Measurements from ENCODE around the gene IL21.

Gene IL21

GRCh38 chr4:122621016-122621507, at the start of gene IL21:
TSS of gene IL21 (minus strand) at chr4:122621066. CDS start at chr4:122621011, 55 bp downstream.
- no peaks in the 10 kb centered on the region for H3K27me3 ChIP-seq (ENCODE audit: control insufficient read depth, low read length)
- H3K27ac ChIP-seq (ENCODE audit: low read depth, low read length) = no peak within 1 kb of the TSS
- H3K9me2 ChIP-seq (replicated peaks; ENCODE audit: control insufficient read depth, low read length) = no peaks in the 10 kb centered on the region
- no peak within 1 kb of the TSS for H3K4me2 ChIP-seq (ENCODE audit: low read length)
- no peaks in the 10 kb centered on the region for H3F3A ChIP-seq (ENCODE audit: control insufficient read depth, insufficient read depth)
- no peak within 1 kb of the TSS for H3K4me3 ChIP-seq (ENCODE audit: low read length)
- H3K36me3 ChIP-seq (ENCODE audit: control insufficient read depth, low read length) = no peaks in the 10 kb centered on the region
- no peak for TF ChIP-seq EZH2phosphoT487 (IDR thresholded peaks at IDR 0.05; ENCODE audit: borderline replicate concordance, low read length)
- no peak for TF ChIP-seq CTCF (IDR thresholded peaks at IDR 0.05; ENCODE audit: low read depth, low read length, poor library complexity, severe bottlenecking)
- no peaks in the 10 kb centered on the region for H4K20me1 ChIP-seq (ENCODE audit: control insufficient read depth, insufficient read depth, low read depth, low read length)
- H3K9me3 ChIP-seq (ENCODE audit: control insufficient read depth, insufficient read depth, low read length) = no peaks in the 10 kb centered on the region
- H3K79me2 ChIP-seq (ENCODE audit: control insufficient read depth, low read length) = no peaks in the 10 kb centered on the region
- no peaks in the 10 kb centered on the region for H3K4me1 ChIP-seq (ENCODE audit: control insufficient read depth, low read length)

GRCh38 chr4:122669911-122670738, 49.3 kb upstream of the IL21 start:
- Histone ChIP-seq H3K4me3 (ENCODE audit: low read length) (no peak overlapping the region), H3K4me1 (ENCODE audit: control insufficient read depth, low read length) (no peaks in the 10 kb centered on the region), H3K9me2 (replicated peaks; ENCODE audit: control insufficient read depth, low read length) (no peaks in the 10 kb centered on the region), H3K27me3 (ENCODE audit: control insufficient read depth, low read length) (peaks cover 5% of the 10 kb centered on the region), H3K9me3 (ENCODE audit: control insufficient read depth, insufficient read depth, low read length) (no peaks in the 10 kb centered on the region), H3K27ac (ENCODE audit: low read depth, low read length) (no peak overlapping the region), H4K20me1 (ENCODE audit: control insufficient read depth, insufficient read depth, low read depth, low read length) (no peaks in the 10 kb centered on the region), H3K4me2 (ENCODE audit: low read length) (no peak overlapping the region), H3K79me2 (ENCODE audit: control insufficient read depth, low read length) (no peaks in the 10 kb centered on the region), H3F3A (ENCODE audit: control insufficient read depth, insufficient read depth) (no peaks in the 10 kb centered on the region), H3K36me3 (ENCODE audit: control insufficient read depth, low read length) (no peaks in the 10 kb centered on the region)
- TF ChIP-seq CTCF (IDR thresholded peaks at IDR 0.05; ENCODE audit: low read depth, low read length, poor library complexity, severe bottlenecking) (no peak), EZH2phosphoT487 (IDR thresholded peaks at IDR 0.05; ENCODE audit: borderline replicate concordance, low read length) (no peak)

GRCh38 chr4:122668241-122668640, 47.4 kb upstream of the IL21 start:
- Histone ChIP-seq H3K27me3 (ENCODE audit: control insufficient read depth, low read length) (peaks cover 5% of the 10 kb centered on the region), H3F3A (ENCODE audit: control insufficient read depth, insufficient read depth) (no peaks in the 10 kb centered on the region), H3K27ac (ENCODE audit: low read depth, low read length) (no peak overlapping the region), H3K4me3 (ENCODE audit: low read length) (no peak overlapping the region), H3K36me3 (ENCODE audit: control insufficient read depth, low read length) (no peaks in the 10 kb centered on the region), H3K9me3 (ENCODE audit: control insufficient read depth, insufficient read depth, low read length) (no peaks in the 10 kb centered on the region), H3K4me1 (ENCODE audit: control insufficient read depth, low read length) (no peaks in the 10 kb centered on the region), H3K4me2 (ENCODE audit: low read length) (no peak overlapping the region), H3K79me2 (ENCODE audit: control insufficient read depth, low read length) (no peaks in the 10 kb centered on the region), H4K20me1 (ENCODE audit: control insufficient read depth, insufficient read depth, low read depth, low read length) (no peaks in the 10 kb centered on the region), H3K9me2 (replicated peaks; ENCODE audit: control insufficient read depth, low read length) (no peaks in the 10 kb centered on the region)
- TF ChIP-seq EZH2phosphoT487 (IDR thresholded peaks at IDR 0.05; ENCODE audit: borderline replicate concordance, low read length) (no peak), CTCF (IDR thresholded peaks at IDR 0.05; ENCODE audit: low read depth, low read length, poor library complexity, severe bottlenecking) (no peak)
